ENCODE measurements around the gene FAM210A.
"Not testable (repeated sequence)": the region's sequence is repeated elsewhere in the genome, so short reads cannot be mapped to it uniquely, and the experiment has no call there.

DNA sequence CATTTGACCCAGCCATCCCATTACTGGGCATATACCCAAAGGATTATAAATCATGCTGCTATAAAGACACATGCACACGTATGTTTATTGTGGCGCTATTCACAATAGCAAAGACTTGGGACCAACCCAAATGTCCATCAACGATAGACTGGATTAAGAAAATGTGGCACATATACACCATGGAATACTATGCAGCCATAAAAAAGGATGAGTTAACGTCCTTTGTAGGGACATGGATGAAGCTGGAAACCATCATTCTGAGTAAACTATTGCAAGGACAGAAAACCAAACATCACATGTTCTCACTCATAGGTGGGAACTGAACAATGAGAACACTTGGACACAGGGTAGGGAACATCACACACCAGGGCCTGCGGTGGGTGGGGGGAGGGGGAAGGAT, 31.0 kb downstream of the FAM210A start:
- TF ChIP-seq, protein P1, sequence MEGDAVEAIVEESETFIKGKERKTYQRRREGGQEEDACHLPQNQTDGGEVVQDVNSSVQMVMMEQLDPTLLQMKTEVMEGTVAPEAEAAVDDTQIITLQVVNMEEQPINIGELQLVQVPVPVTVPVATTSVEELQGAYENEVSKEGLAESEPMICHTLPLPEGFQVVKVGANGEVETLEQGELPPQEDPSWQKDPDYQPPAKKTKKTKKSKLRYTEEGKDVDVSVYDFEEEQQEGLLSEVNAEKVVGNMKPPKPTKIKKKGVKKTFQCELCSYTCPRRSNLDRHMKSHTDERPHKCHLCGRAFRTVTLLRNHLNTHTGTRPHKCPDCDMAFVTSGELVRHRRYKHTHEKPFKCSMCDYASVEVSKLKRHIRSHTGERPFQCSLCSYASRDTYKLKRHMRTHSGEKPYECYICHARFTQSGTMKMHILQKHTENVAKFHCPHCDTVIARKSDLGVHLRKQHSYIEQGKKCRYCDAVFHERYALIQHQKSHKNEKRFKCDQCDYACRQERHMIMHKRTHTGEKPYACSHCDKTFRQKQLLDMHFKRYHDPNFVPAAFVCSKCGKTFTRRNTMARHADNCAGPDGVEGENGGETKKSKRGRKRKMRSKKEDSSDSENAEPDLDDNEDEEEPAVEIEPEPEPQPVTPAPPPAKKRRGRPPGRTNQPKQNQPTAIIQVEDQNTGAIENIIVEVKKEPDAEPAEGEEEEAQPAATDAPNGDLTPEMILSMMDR (IDR thresholded peaks at IDR 0.05; ENCODE audit: low read length), result not testable (repeated sequence)
- TF ChIP-seq EZH2 (optimal IDR thresholded peaks at IDR 0.05; ENCODE audit: low read depth, low read length), result not testable (repeated sequence)
